ENCODE measurements around the gene TRAPPC5. TPM values are rescaled to one million over a fixed set of nuclear protein-coding genes. Genes with fewer than 3 reads are reported as not detected.

The TRAPPC5 gene
- total RNA-seq, 1 experiment from 2014 or later = 77.4 TPM

GRCh38 chr19:7692417-7693088, 11.9 kb downstream of the TRAPPC5 start:
- Histone ChIP-seq H3K4ac (ENCODE audit: low read depth, low read length) (no peak overlapping the region), H4K91ac (ENCODE audit: insufficient read length, low read depth, low read length) (no peak overlapping the region), H2BK15ac (ENCODE audit: low read depth, low read length) (no peak overlapping the region), H2BK12ac (ENCODE audit: insufficient read length, low read depth, low read length) (no peak overlapping the region), H4K8ac (replicated peaks; ENCODE audit: insufficient read length, low read depth, low read length) (no peak overlapping the region), H3K79me2 (ENCODE audit: insufficient read depth, low read length) (no peaks in the 10 kb centered on the region), H3K56ac (ENCODE audit: insufficient read length, low read depth, low read length) (no peak overlapping the region), H3K9ac (ENCODE audit: extremely low read depth, insufficient read length, low read length) (no peak overlapping the region), H2BK20ac (ENCODE audit: low read depth, low read length, poor library complexity, severe bottlenecking) (no peak overlapping the region), H3K18ac (ENCODE audit: insufficient read length, low read depth, low read length) (no peak overlapping the region), H3K27me3 (ENCODE audit: insufficient read depth, low read length) (no peaks in the 10 kb centered on the region), H3K4me2 (ENCODE audit: insufficient read depth, insufficient read length, low read length) (no peak overlapping the region), H4K20me1 (ENCODE audit: control insufficient read depth, insufficient read depth, insufficient read length) (peaks cover 2% of the 10 kb centered on the region), H3K9me3 (ENCODE audit: control insufficient read depth, low read depth, low read length) (no peaks in the 10 kb centered on the region), H3K4me1 (ENCODE audit: insufficient read depth, low read length) (no peaks in the 10 kb centered on the region; the same call in 1 of the 2 replicates), H4K5ac (ENCODE audit: insufficient read length, low read depth, low read length) (no peak overlapping the region), H2BK5ac (ENCODE audit: insufficient read length, low read length) (no peak overlapping the region), H2BK120ac (ENCODE audit: low read depth, low read length, poor library complexity, severe bottlenecking) (no peak overlapping the region), H3K27ac (ENCODE audit: insufficient read length, low read depth, low read length) (no peak overlapping the region), H2AK5ac (ENCODE audit: insufficient read length, low read length) (no peak overlapping the region), H3K79me1 (ENCODE audit: insufficient read depth, low read depth, low read length, poor library complexity, severe bottlenecking) (no peaks in the 10 kb centered on the region), H3K23me2 (ENCODE audit: insufficient read length, low read depth, low read length, poor library complexity, severe bottlenecking) (no peaks in the 10 kb centered on the region), H2AFZ (ENCODE audit: low read length) (no peak overlapping the region), H3K23ac (ENCODE audit: insufficient read length, low read depth, low read length) (no peak overlapping the region), H3K14ac (ENCODE audit: insufficient read depth, low read length) (no peak overlapping the region), H3T11ph (ENCODE audit: low read length) (no peak overlapping the region)
- H3K9me3 Mint-ChIP-seq = no peaks in the 10 kb centered on the region
- no peak overlapping the region for H3K27ac Mint-ChIP-seq
- WGBS (ENCODE audit: extremely low coverage, insufficient read length, low lambda C conversion rate) = 95% methylated on average over 4 of the region's 13 CpGs
- no peak for DNase-seq
- H3K36me3 Mint-ChIP-seq (ENCODE audit: insufficient read depth in 1 of 3, low read depth in 3 of 3) = no peaks in the 10 kb centered on the region
- TF ChIP-seq CTCF (conservative IDR thresholded peaks at IDR 0.05) = no peak
- no peak overlapping the region for H3K4me3 Mint-ChIP-seq
- H3K4me1 Mint-ChIP-seq = peaks cover 0 to 8% of the 10 kb centered on the region in 2 experiments; a peak in 3 of 4 replicates
- peaks cover 28% of the 10 kb centered on the region for H3K27me3 Mint-ChIP-seq (ENCODE audit: low read depth)

Measured in H9 (cell line).